Adrenal gland (tissue), 12 donors: ENCODE measurements around the gene ADIPOQ. TPM values are rescaled to one million over a fixed set of nuclear protein-coding genes. Genes with fewer than 3 reads are reported as not detected.

Experiments used
- DNase-seq, 7 donors: peaks; one replicate each; pipeline ENCODE4 v3.0.0-alpha.2; 2019 to 2020
- H3K27ac ChIP-seq, 5 donors: fragments of 200-600 bp; sonication (generic) in 4 of 5; 1 replicate in 3 of 5; 2 replicates in 2 of 5; pipeline versions ENCODE4 v1.5.1 to v1.8.0; 2016 to 2020; ENCODE audit warnings: mild to moderate bottlenecking in 1 of 5
- H3K27me3 ChIP-seq: fragments of 200-600 bp; 2 replicates; pipeline ENCODE4 v1.8.0; 2021
- H3K36me3 ChIP-seq, 2 donors: fragments of 200-600 bp; replicated peaks in 1 of 2; 1 replicate in 1 of 2; 2 replicates in 1 of 2; pipeline versions ENCODE4 v1.5.1 to v1.8.0; 2018 to 2022
- H3K4me1 ChIP-seq, 2 donors: fragments of 200-600 bp; replicated peaks in 1 of 2; 1 replicate in 1 of 2; 2 replicates in 1 of 2; pipeline versions ENCODE4 v1.5.1 to v1.8.0; 2018 to 2021
- H3K4me3 ChIP-seq, 4 donors: fragments of 200-600 bp; sonication (generic) in 3 of 4; one replicate each; pipeline ENCODE4 v1.5.1; 2016 to 2018
- H3K9me3 ChIP-seq, 3 donors: fragments of 200-600 bp; sonication (generic) in 1 of 3; replicated peaks in 1 of 3; 1 replicate in 2 of 3; 2 replicates in 1 of 3; pipeline versions ENCODE4 v1.5.1 to v1.8.0; 2016 to 2021
- POLR2A ChIP-seq, 2 donors: fragments of 450-650 bp; IDR thresholded peaks; one replicate each; pipeline ENCODE4 v1.6.1; 2017; ENCODE audit warnings: antibody characterized with exemption in 2 of 2, mild to moderate bottlenecking in 2 of 2, moderate library complexity in 1 of 2
- WGBS, 4 donors: extraction: QIAGEN DNeasy Blood & Tissue Kit in 2 of 4; methylation state at CpG; one replicate each; pipeline versions ENCODE4 v1.1.5 to v1.1.7; 2013 to 2017; 5-methylcytosine and 5-hydroxymethylcytosine counted together
- intact Hi-C, 2 donors: fragments of 100-400 bp; cut with DNase I; formaldehyde crosslinking; loops; one replicate each; pipeline versions ENCODE4 v1.14.1 to v1.15.0; 2022 to 2023
- polyA plus RNA-seq, 3 donors: library from polyadenylated mRNA; stranded (reverse); fragments of 200-250 nt in 2 of 3; fragments of 350-450 nt in 1 of 3; fragmentation: Illumina TruSeq in 1 of 3; extraction: RNeasy Lipid Tissue Mini Kit (QIAGEN cat#74804) in 1 of 3; gene quantifications; one replicate each; pipeline ENCODE4 v1.2.3, GENCODE V29; 2013 to 2014
- total RNA-seq, 9 donors: library from RNA; depleted of rRNA in 4 of 9; stranded (reverse); fragments of >200 nt in 4 of 9; fragments of 120-200 nt in 1 of 9; fragmentation: NEBNext Ultra II Directional in 1 of 9; extraction: Animal tissue kit (Norgen Biotek cat#: 25700) in 1 of 9; gene quantifications; one replicate each; pipeline versions ENCODE4 v1.1.0 to v1.2.4, GENCODE V29; 2013 to 2023
- TF ChIP-seq, protein P1 (sequence below), 6 experiments: fragments of 450-650 bp in 4 of 6; fragments of 200-600 bp in 2 of 6; sonication (generic) in 1 of 6; IDR thresholded peaks; 1 replicate in 5 of 6; 2 replicates in 1 of 6; pipeline versions ENCODE4 v1.5.1 to v1.8.0; 2016 to 2021; ENCODE audit warnings: antibody characterized with exemption in 6 of 6, mild to moderate bottlenecking in 2 of 6, moderate library complexity in 1 of 6
- donor health status: healthy with polysubstance abuse.
- donor health status: Bipolar disorder and iron deficiency.
- donor health status: DM: yes; HTN: yes; CAD: no.
- donor health status: DM: no; HTN: no; CAD: no.
- donor health status: DM: no; HTN: no; CAD: no.
- donor health status: DM: yes; HTN: yes; CAD: no.

The ADIPOQ gene
- total and polyA plus RNA-seq, 12 donors = 0.18 to 18.0 (median 1.3) TPM; not detected in 1

DNA sequence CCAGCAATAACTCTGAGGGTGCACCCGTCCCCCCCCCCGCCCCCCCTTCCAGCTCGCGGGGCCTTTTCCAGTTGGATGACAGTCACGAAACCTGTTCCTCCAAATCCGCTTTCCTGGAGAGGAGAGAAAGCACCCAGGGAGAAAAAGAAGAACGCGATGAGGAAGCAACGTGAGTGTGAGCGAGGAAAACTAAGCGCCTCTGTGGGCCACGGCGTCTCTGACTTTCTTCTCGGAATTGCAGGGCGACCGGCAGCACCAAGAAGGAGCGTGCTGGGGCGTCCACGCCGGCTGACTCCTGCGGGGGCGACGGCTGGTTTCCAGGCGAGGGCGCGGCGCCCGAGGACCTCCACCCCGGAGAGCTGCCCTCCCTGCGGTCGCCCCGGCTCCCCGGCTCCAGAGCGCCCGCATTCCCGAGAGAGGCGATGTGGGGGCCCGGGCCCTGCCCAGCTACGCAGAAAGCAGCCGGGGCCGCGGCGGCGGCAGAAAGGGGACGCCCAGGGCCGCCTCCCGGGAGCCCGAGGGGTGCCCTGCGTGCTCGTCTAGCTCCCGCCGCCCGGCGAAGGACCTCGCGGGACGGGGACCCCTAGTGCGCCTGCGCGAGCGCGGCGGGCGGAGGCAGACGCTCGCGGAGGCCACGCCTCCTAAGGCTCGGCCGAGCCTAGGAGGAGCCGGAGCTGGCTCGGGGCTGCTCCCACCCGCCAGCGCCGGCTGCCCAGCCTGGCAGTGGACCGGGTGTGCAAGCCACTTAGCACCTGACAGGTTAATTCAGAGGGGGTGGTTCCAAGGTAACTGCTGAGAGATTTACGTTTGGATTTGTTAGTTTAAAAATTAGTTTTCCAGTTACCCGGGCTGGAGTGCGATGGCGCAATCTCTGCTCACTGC, 15.3 kb upstream of the ADIPOQ start:
- Histone ChIP-seq H3K27ac (peak overlapping the region in 1 of 5 donors; percentile 17), H3K4me1 (peaks cover 0 to 5% of the 10 kb centered on the region in 2 donors), H3K4me3 (peak overlapping the region in 2 of 4 donors; percentile 70 to 73), H3K36me3 (no peaks in the 10 kb centered on the region), H3K9me3 (no peaks in the 10 kb centered on the region), H3K27me3 (peaks cover 29% of the 10 kb centered on the region)
- TF ChIP-seq POLR2A (IDR thresholded peaks at IDR 0.05) = peak in 1 of 2 donors; percentile 28
- TF ChIP-seq, protein P1, sequence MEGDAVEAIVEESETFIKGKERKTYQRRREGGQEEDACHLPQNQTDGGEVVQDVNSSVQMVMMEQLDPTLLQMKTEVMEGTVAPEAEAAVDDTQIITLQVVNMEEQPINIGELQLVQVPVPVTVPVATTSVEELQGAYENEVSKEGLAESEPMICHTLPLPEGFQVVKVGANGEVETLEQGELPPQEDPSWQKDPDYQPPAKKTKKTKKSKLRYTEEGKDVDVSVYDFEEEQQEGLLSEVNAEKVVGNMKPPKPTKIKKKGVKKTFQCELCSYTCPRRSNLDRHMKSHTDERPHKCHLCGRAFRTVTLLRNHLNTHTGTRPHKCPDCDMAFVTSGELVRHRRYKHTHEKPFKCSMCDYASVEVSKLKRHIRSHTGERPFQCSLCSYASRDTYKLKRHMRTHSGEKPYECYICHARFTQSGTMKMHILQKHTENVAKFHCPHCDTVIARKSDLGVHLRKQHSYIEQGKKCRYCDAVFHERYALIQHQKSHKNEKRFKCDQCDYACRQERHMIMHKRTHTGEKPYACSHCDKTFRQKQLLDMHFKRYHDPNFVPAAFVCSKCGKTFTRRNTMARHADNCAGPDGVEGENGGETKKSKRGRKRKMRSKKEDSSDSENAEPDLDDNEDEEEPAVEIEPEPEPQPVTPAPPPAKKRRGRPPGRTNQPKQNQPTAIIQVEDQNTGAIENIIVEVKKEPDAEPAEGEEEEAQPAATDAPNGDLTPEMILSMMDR (IDR thresholded peaks at IDR 0.05) = no peak
- peak; percentile 57 to 85 (median 75) for DNase-seq
- intact Hi-C loops = loop anchor here in 1 of 2 donors (10.0 kb wide), 1 partner anchor 212 kb away; the partner anchor contains the start of gene AHSG
- WGBS, 4 donors = 2 to 8% (median 4%) methylated on average over 19 to 80 of the region's 80 CpGs

DNA sequence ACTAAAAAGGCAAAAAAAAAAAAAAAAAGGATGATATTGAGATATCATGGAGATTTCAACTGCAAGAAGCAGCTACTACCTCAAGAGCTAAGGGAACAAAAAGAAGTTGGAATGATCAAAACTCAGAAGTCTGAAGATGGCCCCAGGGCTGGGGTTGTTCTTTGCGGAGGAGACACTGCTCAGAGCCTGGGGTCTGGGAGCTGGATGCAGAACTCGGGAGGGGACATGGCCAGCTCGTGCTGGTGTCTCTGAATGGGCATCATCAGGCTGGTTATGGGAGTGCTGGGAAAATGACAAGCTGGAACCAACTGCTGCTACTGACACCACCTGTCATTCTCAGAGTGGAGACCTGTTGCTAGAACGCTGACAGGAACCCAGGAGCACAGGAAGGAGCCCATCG, 14.2 kb upstream of the ADIPOQ start:
- no peak for DNase-seq
- no peak overlapping the region for H3K4me3 ChIP-seq
- peaks cover 0 to 5% of the 10 kb centered on the region in 2 donors for H3K4me1 ChIP-seq
- H3K36me3 ChIP-seq = no peaks in the 10 kb centered on the region
- no peaks in the 10 kb centered on the region for H3K9me3 ChIP-seq
- intact Hi-C loops = loop anchor here in 1 of 2 donors (10.0 kb wide), 1 partner anchor 214 kb away; the partner anchor contains the start of gene AHSG
- no peak for TF ChIP-seq POLR2A (IDR thresholded peaks at IDR 0.05)
- 18 to 36% (median 32%) methylated on average over 3 to 5 of the region's 5 CpGs for WGBS, 4 donors
- H3K27ac ChIP-seq = no peak overlapping the region
- H3K27me3 ChIP-seq = peaks cover 29% of the 10 kb centered on the region

DNA sequence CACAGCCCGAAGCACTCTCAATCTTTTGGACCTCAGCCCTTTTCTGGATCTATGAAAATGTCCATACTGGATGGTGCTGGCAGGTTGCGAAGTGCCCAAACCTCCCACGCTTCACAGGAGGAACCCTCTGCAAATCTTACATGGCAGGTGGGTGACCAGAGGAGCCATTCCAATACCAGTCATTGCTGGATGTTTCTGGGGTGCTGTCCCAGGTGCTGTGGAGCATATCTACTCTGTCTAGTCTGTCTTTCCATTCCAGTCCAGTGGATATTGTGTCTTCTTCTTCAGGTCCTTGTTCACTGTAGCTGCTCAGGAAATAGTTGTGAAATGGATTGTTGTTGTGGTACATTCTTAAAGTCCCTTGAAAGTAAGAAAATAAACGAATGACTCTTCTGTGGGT, 10.7 kb upstream of the ADIPOQ start:
- Histone ChIP-seq H3K9me3 (no peaks in the 10 kb centered on the region), H3K27ac (no peak overlapping the region), H3K4me3 (no peak overlapping the region), H3K4me1 (peaks cover 0 to 5% of the 10 kb centered on the region in 2 donors), H3K36me3 (no peaks in the 10 kb centered on the region), H3K27me3 (peaks cover 29% of the 10 kb centered on the region)
- DNase-seq = no peak
- TF ChIP-seq, protein P1 (IDR thresholded peaks at IDR 0.05) = no peak
- TF ChIP-seq POLR2A (IDR thresholded peaks at IDR 0.05) = no peak
- intact Hi-C loops = no loop called here
- 48 to 75% (median 58%) methylated on average over 1 to 4 of the region's 4 CpGs for WGBS, 4 donors

DNA sequence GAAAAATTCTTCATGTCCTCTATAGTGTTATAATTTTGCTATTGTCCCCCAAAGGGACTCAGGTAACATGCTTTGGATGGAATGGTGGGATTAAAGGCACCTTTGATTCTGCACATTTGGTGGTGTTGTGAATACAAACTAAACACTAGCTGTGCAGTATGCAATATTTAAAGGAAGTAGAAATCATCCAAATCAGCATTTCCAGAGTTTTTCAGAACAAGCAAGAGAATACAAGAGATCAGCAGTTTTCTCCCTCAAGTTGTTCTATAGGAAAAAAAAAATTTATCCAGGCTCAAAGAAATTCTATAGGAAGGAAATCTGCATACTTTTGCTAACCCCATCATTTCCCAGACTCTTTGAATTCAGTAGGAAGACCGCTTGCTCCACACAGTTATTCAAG, 10.2 kb upstream of the ADIPOQ start:
- 69 to 88% (median 75%) methylated on average over 1 of the region's 1 CpG for WGBS, 4 donors
- intact Hi-C loops = no loop called here
- DNase-seq = no peak

More for the DNA sequence above, 10.2 kb upstream of the ADIPOQ start:
- Histone ChIP-seq H3K9me3 (no peaks in the 10 kb centered on the region), H3K4me3 (no peak overlapping the region), H3K36me3 (no peaks in the 10 kb centered on the region), H3K27me3 (peaks cover 29% of the 10 kb centered on the region), H3K27ac (no peak overlapping the region), H3K4me1 (peaks cover 0 to 5% of the 10 kb centered on the region in 2 donors)
- no peak for TF ChIP-seq POLR2A (IDR thresholded peaks at IDR 0.05)
- TF ChIP-seq, protein P1 (IDR thresholded peaks at IDR 0.05) = no peak
